H9 (cell line): Measurements from ENCODE around the gene DOCK2. TPM values are rescaled to one million over a fixed set of nuclear protein-coding genes. Genes with fewer than 3 reads are reported as not detected.

Source experiments
- DNase-seq: peaks from one replicate; pipeline ENCODE4 v3.0.0-alpha.2; 2017
- H2AFZ ChIP-seq: one replicate; pipeline ENCODE4 v1.6.1; 2013; ENCODE audit warnings: mild to moderate bottlenecking, low read length, control low read depth, moderate library complexity
- H2AK5ac ChIP-seq: 2 replicates; pipeline ENCODE4 v1.6.1; 2013; ENCODE audit warnings: low read length, control low read depth, mixed read lengths; ENCODE audit not compliant: insufficient read length
- H2BK120ac ChIP-seq: one replicate; pipeline ENCODE4 v1.6.1; 2013; ENCODE audit warnings: low read depth, mild to moderate bottlenecking, low read length, control low read depth, inconsistent platforms; ENCODE audit not compliant: poor library complexity, severe bottlenecking
- H2BK12ac ChIP-seq: 2 replicates; pipeline ENCODE4 v1.6.1; 2013; ENCODE audit warnings: low read length, control low read depth, mixed read lengths, low read depth; ENCODE audit not compliant: insufficient read length
- H2BK15ac ChIP-seq: 2 replicates; pipeline ENCODE4 v1.6.1; 2013; ENCODE audit warnings: low read depth, low read length, control low read depth
- H2BK20ac ChIP-seq: one replicate; pipeline ENCODE4 v1.6.1; 2013; ENCODE audit warnings: low read depth, mild to moderate bottlenecking, low read length, control low read depth, inconsistent platforms; ENCODE audit not compliant: poor library complexity, severe bottlenecking
- H2BK5ac ChIP-seq: 2 replicates; pipeline ENCODE4 v1.6.1; 2013; ENCODE audit warnings: low read length, control low read depth, mixed read lengths; ENCODE audit not compliant: insufficient read length
- H3K14ac ChIP-seq: 2 replicates; pipeline ENCODE4 v1.6.1; 2013; ENCODE audit warnings: low read length, control low read depth; ENCODE audit not compliant: insufficient read depth
- H3K18ac ChIP-seq: 2 replicates; pipeline ENCODE4 v1.6.1; 2013; ENCODE audit warnings: low read depth, mild to moderate bottlenecking, mixed read lengths, low read length, control low read depth; ENCODE audit not compliant: insufficient read length
- H3K23ac ChIP-seq: 2 replicates; pipeline ENCODE4 v1.6.1; 2013; ENCODE audit warnings: low read length, control low read depth, mixed read lengths, low read depth; ENCODE audit not compliant: insufficient read length
- H3K23me2 ChIP-seq: 2 replicates; pipeline ENCODE4 v1.6.1; 2013; ENCODE audit warnings: low read depth, mild to moderate bottlenecking, mixed read lengths, low read length, control low read depth; ENCODE audit not compliant: insufficient read length, poor library complexity, severe bottlenecking
- H3K27ac ChIP-seq: 2 replicates; pipeline ENCODE4 v1.5.1; 2013; ENCODE audit warnings: low read length, control low read depth, mixed read lengths, low read depth; ENCODE audit not compliant: insufficient read length
- H3K27me3 ChIP-seq: 2 replicates; pipeline ENCODE4 v1.6.1; 2013; ENCODE audit warnings: low read length, control low read depth, inconsistent platforms; ENCODE audit not compliant: insufficient read depth
- H3K4ac ChIP-seq: 2 replicates; pipeline ENCODE4 v1.6.1; 2013; ENCODE audit warnings: low read depth, mild to moderate bottlenecking, control low read depth, inconsistent platforms, low read length, moderate library complexity
- H3K4me1 ChIP-seq: 2 replicates; pipeline ENCODE4 v1.6.1; 2013; ENCODE audit warnings: low read length, control low read depth, inconsistent platforms; ENCODE audit not compliant: insufficient read depth
- H3K4me2 ChIP-seq: 2 replicates; pipeline ENCODE4 v1.6.1; 2013; ENCODE audit warnings: low read length, control low read depth, mixed read lengths; ENCODE audit not compliant: insufficient read length, insufficient read depth
- H3K56ac ChIP-seq: 2 replicates; pipeline ENCODE4 v1.6.1; 2013; ENCODE audit warnings: low read depth, mild to moderate bottlenecking, mixed read lengths, low read length, control low read depth; ENCODE audit not compliant: insufficient read length
- H3K79me1 ChIP-seq: 2 replicates; pipeline ENCODE4 v1.6.1; 2013; ENCODE audit warnings: low read depth, mild to moderate bottlenecking, moderate library complexity, low read length, control low read depth, inconsistent platforms; ENCODE audit not compliant: insufficient read depth, poor library complexity, severe bottlenecking
- H3K79me2 ChIP-seq: 2 replicates; pipeline ENCODE4 v1.6.1; 2013; ENCODE audit warnings: low read length, control low read depth, inconsistent platforms; ENCODE audit not compliant: insufficient read depth
- H3K9ac ChIP-seq: 2 replicates; pipeline ENCODE4 v1.6.1; 2013; ENCODE audit warnings: low read length, control low read depth, mixed read lengths; ENCODE audit not compliant: insufficient read length; ENCODE audit errors: extremely low read depth
- H3K9me3 ChIP-seq: one replicate; pipeline ENCODE4 v1.6.1; 2013; ENCODE audit warnings: low read depth, low read length, inconsistent platforms; ENCODE audit not compliant: control insufficient read depth
- H3T11ph ChIP-seq: one replicate; pipeline ENCODE4 v1.6.1; 2013; ENCODE audit warnings: mild to moderate bottlenecking, low read length, control low read depth, inconsistent platforms
- H4K20me1 ChIP-seq: one replicate; pipeline ENCODE4 v1.6.1; 2013; ENCODE audit not compliant: control insufficient read depth, insufficient read length, insufficient read depth
- H4K5ac ChIP-seq: 2 replicates; pipeline ENCODE4 v1.6.1; 2013; ENCODE audit warnings: low read depth, mild to moderate bottlenecking, mixed read lengths, low read length, control low read depth; ENCODE audit not compliant: insufficient read length
- H4K8ac ChIP-seq: replicated peaks from 2 replicates; pipeline ENCODE4 v1.6.1; 2013; ENCODE audit warnings: low read length, control low read depth, mixed read lengths, low read depth; ENCODE audit not compliant: insufficient read length
- H4K91ac ChIP-seq: 2 replicates; pipeline ENCODE4 v1.6.1; 2013; ENCODE audit warnings: low read depth, mild to moderate bottlenecking, moderate library complexity, mixed read lengths, low read length, control low read depth; ENCODE audit not compliant: insufficient read length
- H3K27ac Mint-ChIP-seq, 3 experiments: 2 replicates in 2 of 3; 3 replicates in 1 of 3; pipeline ENCODE4 v1.8.0; 2020 to 2021; ENCODE audit warnings: mixed read lengths in 3 of 3, mild to moderate bottlenecking in 1 of 3, moderate library complexity in 1 of 3
- H3K27me3 Mint-ChIP-seq: 2 replicates; pipeline ENCODE4 v1.8.0; 2021; ENCODE audit warnings: low read depth, mild to moderate bottlenecking, moderate library complexity, mixed read lengths
- H3K36me3 Mint-ChIP-seq, 3 experiments: 2 replicates in 2 of 3; 3 replicates in 1 of 3; pipeline ENCODE4 v1.8.0; 2020 to 2021; ENCODE audit warnings: low read depth in 3 of 3, mixed read lengths in 3 of 3; ENCODE audit not compliant: insufficient read depth in 1 of 3
- H3K4me1 Mint-ChIP-seq, 2 experiments: 2 replicates each; pipeline ENCODE4 v1.8.0; 2020; ENCODE audit warnings: mixed read lengths in 2 of 2
- H3K4me3 Mint-ChIP-seq, 2 experiments: 2 replicates in 1 of 2; 3 replicates in 1 of 2; pipeline ENCODE4 v1.8.0; 2020 to 2021; ENCODE audit warnings: mild to moderate bottlenecking in 2 of 2, mixed read lengths in 2 of 2, moderate library complexity in 1 of 2
- H3K9me3 Mint-ChIP-seq, 2 experiments: 2 replicates in 1 of 2; 3 replicates in 1 of 2; pipeline ENCODE4 v1.8.0; 2020; ENCODE audit warnings: mild to moderate bottlenecking in 2 of 2, mixed read lengths in 2 of 2, moderate library complexity in 1 of 2
- CTCF ChIP-seq: fragments of 200-600 bp; sonication (generic); conservative IDR thresholded peaks from 3 replicates; pipeline ENCODE4 v1.8.0; 2021; ENCODE audit warnings: antibody characterized with exemption, mild to moderate bottlenecking
- WGBS: extraction: QIAGEN DNeasy Blood & Tissue Kit; methylation state at CpG from one replicate; pipeline ENCODE4 v1.1.7; 2013; ENCODE audit warnings: missing lambda C conversion rate, low lambda C conversion rate, mixed read lengths; ENCODE audit not compliant: insufficient read length; ENCODE audit errors: extremely low coverage; 5-methylcytosine and 5-hydroxymethylcytosine counted together
- total RNA-seq: library from RNA; stranded (reverse); gene quantifications from 2 replicates; pipeline ENCODE4 v1.2.1, GENCODE V29; 2021

The DOCK2 gene
- total RNA-seq, 1 experiment from 2014 or later: 7.8 TPM

- Histone ChIP-seq H3K27ac (no peak overlapping the region), H2BK20ac (no peak overlapping the region), H3K23ac (no peak overlapping the region), H3K27me3 (no peaks in the 10 kb centered on the region), H4K5ac (no peak overlapping the region), H2BK5ac (no peak overlapping the region), H3K79me1 (no peaks in the 10 kb centered on the region), H3T11ph (no peak overlapping the region), H3K56ac (no peak overlapping the region), H2AFZ (no peak overlapping the region), H2BK120ac (no peak overlapping the region), H3K9ac (no peak overlapping the region), H4K91ac (no peak overlapping the region), H4K20me1 (no peaks in the 10 kb centered on the region), H3K23me2 (no peaks in the 10 kb centered on the region), H3K4ac (no peak overlapping the region), H3K18ac (no peak overlapping the region), H3K4me1 (no peaks in the 10 kb centered on the region; the same call in 1 of the 2 replicates), H2BK15ac (no peak overlapping the region), H3K9me3 (no peaks in the 10 kb centered on the region), H2AK5ac (no peak overlapping the region), H3K79me2 (no peaks in the 10 kb centered on the region), H3K14ac (no peak overlapping the region), H3K4me2 (no peak overlapping the region), H2BK12ac (no peak overlapping the region), H4K8ac (no peak overlapping the region)
- Mint-ChIP-seq H3K27me3 (peaks cover 2% of the 10 kb centered on the region), H3K36me3 (no peaks in the 10 kb centered on the region), H3K27ac (no peak overlapping the region), H3K4me3 (no peak overlapping the region), H3K4me1 (peaks cover 18 to 25% of the 10 kb centered on the region in 2 experiments), H3K9me3 (no peaks in the 10 kb centered on the region)
- peak; percentile 69 for DNase-seq
- peak; percentile 96 for TF ChIP-seq CTCF
- no CpG with 5 or more reads among the region's 14 CpGs for WGBS
Measured at GRCh38 chr5:170070556-170071412, 433.7 kb downstream of the DOCK2 start.
